Astrocyte of the cerebellum (primary cell): ENCODE measurements around the gene NT5C.

ENCODE experiments used
- DNase-seq: peaks from one replicate; pipeline ENCODE4 v3.0.0-alpha.2; 2011; ENCODE audit warnings: low read depth
- H3K4me3 ChIP-seq: 2 replicates; pipeline ENCODE4 v1.5.1; 2011; ENCODE audit warnings: mild to moderate bottlenecking, low read depth, low read length, moderate library complexity
- in situ Hi-C: cut with HindIII; loops from 2 replicates; pipeline ENCODE4 v1.10.0; 2017; ENCODE audit warnings: low sequenced_read_pairs
- TF ChIP-seq, protein P1 (sequence below): IDR thresholded peaks from 2 replicates; pipeline ENCODE4 v1.5.1; 2012; ENCODE audit warnings: low read length, low read depth, moderate library complexity, mild to moderate bottlenecking; ENCODE audit errors: missing control alignments

Gene NT5C

GRCh38 chr17:75086496-75087181 is 44.9 kb downstream of the NT5C start:
- no peak for DNase-seq
- TF ChIP-seq, protein P1, sequence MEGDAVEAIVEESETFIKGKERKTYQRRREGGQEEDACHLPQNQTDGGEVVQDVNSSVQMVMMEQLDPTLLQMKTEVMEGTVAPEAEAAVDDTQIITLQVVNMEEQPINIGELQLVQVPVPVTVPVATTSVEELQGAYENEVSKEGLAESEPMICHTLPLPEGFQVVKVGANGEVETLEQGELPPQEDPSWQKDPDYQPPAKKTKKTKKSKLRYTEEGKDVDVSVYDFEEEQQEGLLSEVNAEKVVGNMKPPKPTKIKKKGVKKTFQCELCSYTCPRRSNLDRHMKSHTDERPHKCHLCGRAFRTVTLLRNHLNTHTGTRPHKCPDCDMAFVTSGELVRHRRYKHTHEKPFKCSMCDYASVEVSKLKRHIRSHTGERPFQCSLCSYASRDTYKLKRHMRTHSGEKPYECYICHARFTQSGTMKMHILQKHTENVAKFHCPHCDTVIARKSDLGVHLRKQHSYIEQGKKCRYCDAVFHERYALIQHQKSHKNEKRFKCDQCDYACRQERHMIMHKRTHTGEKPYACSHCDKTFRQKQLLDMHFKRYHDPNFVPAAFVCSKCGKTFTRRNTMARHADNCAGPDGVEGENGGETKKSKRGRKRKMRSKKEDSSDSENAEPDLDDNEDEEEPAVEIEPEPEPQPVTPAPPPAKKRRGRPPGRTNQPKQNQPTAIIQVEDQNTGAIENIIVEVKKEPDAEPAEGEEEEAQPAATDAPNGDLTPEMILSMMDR, result no peak
- no peak overlapping the region for H3K4me3 ChIP-seq
- in situ Hi-C loops, result no loop called here

DNA sequence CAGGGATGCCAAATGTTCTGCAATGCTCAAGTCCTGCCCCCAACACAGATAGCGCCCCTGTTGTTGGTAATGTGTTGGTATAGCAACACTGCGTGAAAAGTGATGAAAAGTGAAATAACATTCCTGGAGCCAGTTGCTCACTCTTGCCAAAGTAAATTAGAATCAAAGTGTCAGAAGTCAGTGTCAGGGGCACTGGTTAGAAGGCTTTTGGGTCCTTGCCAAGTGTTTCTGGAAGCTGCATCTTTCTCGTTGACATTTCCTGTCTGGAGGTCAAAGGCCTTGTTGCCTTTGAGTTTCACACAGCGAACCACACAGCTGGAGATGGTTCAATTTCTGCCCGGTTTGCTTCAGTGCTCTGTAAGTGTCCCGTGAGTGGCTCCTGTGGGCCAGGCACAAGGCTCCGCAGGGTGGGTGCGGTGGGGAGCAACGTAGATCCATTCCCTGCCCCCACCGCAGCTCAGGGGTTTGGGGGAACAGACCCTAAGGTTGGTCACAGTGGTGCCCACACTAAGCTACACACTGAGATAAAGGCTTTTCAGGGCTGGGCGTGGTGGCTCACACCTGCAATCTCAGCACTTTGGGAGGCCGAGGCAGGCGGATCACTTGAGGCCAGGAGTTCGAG is 47.4 kb downstream of the NT5C start:
- DNase-seq, result no peak
- no peak overlapping the region for H3K4me3 ChIP-seq
- TF ChIP-seq, protein P1, result no peak
- in situ Hi-C loops, result no loop called here

DNA sequence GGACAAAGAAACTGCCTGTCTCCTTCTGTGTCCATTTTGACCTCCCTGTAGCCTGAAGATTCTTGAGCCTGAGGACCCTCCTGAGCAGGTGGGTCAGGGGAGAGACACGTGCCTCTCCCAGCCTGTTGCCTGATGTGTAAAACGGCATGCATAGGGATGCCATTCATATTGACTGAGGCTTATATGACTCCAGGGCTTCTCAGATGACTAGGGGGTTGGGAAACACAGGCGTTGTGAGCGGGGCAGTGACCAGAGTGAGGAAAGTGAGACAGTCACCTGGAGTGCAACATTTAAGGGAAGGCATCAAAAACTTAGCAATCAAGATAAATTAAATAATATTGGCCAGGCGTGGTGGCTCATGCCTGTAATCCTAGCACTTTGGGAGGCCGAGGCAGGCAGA is 48.9 kb downstream of the NT5C start:
- TF ChIP-seq, protein P1, result no peak
- in situ Hi-C loops, result no loop called here

DNA sequence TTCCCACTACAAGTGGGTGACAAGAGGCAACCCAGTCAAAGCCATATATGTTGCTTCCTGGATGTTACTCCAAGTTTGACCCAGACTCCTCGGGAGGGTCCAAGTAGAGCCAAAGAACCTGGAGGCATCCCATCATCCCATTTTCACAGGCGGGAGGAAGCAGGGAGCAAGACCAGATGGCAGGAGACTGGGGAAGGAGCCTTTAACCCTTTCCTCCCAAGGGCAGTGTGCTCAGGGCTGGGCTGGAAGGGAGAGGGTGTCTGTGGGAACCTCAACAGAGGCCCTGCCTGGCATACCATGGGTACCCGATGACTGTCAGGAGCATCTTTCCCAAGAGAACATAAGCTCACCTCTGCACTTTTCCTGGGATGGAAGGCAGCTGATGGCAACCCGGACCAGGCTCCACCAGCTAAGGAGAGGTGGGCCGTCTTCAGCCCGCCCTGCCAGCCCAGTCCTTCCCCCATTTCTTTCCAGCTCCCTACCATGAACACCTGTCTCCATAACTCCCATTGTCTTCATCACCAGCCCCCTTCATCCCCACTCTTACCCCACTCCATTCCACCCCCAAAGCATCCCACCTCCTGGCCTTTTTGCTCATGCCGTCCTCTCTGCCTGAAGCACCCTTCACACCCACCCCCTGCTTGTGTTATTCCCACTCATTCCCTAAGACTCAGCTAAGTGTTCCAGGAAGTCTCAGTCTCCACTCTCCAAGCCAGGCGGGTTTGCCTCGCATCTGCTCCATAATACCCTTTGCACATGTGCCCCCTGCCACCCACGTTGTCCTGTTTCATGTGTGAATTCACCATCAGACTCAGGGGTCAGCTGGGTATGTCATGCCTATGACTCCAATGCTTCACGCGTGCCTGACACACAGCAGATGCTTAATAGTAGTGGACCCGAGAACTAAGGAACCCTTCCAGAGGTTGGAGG is 49.7 kb downstream of the NT5C start:
- no peak overlapping the region for H3K4me3 ChIP-seq
- in situ Hi-C loops, result no loop called here
- DNase-seq, result no peak
- TF ChIP-seq, protein P1, result no peak

More for the DNA sequence above, 48.9 kb downstream of the NT5C start:
- no peak for DNase-seq
- no peak overlapping the region for H3K4me3 ChIP-seq
